Measurements from ENCODE around the gene APLF.

DNA sequence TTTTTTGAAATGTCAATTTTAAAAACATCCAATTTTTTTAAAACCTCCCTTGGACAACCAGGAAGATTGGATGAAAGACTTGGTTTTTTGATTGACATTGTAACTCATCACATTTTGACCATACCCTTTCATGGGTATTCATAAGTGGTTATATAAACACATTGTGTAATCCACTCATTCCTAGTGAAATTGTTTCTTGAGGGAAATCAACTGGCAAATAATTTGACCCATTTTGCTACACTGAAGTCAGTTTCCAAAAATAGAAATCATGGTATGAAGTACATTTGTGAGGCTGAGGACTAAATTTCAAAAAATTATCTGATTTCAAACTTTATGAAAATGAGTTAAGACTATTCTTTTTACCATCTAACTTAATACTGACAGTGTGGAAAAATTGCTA lies 31.8 kb upstream of the APLF start:
- TF ChIP-seq, protein P1, sequence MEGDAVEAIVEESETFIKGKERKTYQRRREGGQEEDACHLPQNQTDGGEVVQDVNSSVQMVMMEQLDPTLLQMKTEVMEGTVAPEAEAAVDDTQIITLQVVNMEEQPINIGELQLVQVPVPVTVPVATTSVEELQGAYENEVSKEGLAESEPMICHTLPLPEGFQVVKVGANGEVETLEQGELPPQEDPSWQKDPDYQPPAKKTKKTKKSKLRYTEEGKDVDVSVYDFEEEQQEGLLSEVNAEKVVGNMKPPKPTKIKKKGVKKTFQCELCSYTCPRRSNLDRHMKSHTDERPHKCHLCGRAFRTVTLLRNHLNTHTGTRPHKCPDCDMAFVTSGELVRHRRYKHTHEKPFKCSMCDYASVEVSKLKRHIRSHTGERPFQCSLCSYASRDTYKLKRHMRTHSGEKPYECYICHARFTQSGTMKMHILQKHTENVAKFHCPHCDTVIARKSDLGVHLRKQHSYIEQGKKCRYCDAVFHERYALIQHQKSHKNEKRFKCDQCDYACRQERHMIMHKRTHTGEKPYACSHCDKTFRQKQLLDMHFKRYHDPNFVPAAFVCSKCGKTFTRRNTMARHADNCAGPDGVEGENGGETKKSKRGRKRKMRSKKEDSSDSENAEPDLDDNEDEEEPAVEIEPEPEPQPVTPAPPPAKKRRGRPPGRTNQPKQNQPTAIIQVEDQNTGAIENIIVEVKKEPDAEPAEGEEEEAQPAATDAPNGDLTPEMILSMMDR (IDR thresholded peaks at IDR 0.05; ENCODE audit: insufficient read depth, low read depth, low read length): no peak
- TF ChIP-seq EZH2 (IDR thresholded peaks at IDR 0.05; ENCODE audit: insufficient read depth, low read length): no peak
